Measurements from ENCODE around the gene SAA1. TPM values are rescaled to one million over a fixed set of nuclear protein-coding genes. Genes with fewer than 3 reads are reported as not detected.

The SAA1 gene
- total RNA-seq, 2 experiments from 2014 or later, result not detected

DNA sequence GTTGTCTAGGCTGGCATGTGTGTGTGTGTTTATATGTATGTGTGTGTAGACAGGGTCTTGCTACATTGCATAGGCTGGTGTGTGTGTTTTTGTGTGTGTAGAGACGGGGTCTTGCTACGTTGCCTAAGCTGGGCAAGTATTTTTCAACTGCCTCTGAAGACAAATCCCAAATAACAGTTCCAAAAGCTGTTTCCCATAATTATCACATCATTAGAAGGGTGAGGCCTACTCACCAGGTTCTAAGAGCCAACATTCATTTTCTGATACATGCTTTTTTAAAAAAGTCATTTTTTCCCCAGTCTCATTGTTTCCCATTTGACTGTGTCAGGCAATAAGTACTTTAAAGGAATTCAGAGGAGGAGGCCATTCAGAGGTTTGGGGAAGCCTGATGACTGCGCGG is 22.8 kb downstream of the SAA1 start:
- CTCF ChIA-PET (ENCODE audit: unreplicated experiment), result no interaction called here
- peaks cover 95% of the 10 kb centered on the region for H3K36me3 ChIP-seq (ENCODE audit: insufficient read depth, low read length)
- H3K9me3 ChIP-seq (ENCODE audit: low read length), result no peaks in the 10 kb centered on the region

DNA sequence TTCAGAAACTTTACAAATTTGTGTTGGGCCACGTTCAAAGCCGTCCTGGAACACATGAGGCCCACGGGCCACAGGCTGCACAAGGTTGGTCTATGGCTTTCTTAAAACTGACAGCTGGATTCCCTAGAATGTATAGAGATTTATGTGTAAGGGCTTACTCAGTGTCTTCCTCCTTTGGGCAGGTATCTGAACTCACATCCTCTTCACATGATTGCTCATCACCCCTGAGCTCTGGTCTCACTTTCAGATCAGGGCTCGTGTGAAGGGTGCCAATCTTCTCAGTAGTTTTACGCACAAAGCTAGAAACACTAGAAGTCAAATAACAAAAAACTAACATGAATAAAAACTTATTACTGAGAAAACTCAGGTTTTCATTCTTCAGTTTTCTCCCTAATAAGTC is 28.8 kb downstream of the SAA1 start:
- intact Hi-C loops (cut with micrococcal nuclease; ENCODE audit: unreplicated experiment), result no loop called here
- ChIA-PET CTCF (ENCODE audit: unreplicated experiment) (interaction anchor here (1.1 kb wide), 1 partner anchor 20 kb away, joined by 3 read pairs; no protein-coding TSS in a partner anchor), POLR2A (interaction anchor here (0.7 to 1.2 kb wide), 4 partner anchors 11 to 772 kb away, joined by 3 to 4 read pairs (median 3); no protein-coding TSS in a partner anchor)
- Histone ChIP-seq H3K4me1 (ENCODE audit: insufficient read depth, low read length, poor library complexity, severe bottlenecking) (no peaks in the 10 kb centered on the region), H3K9me3 (ENCODE audit: low read length) (no peaks in the 10 kb centered on the region), H2AFZ (ENCODE audit: low read length) (no peak overlapping the region), H3K79me2 (ENCODE audit: insufficient read depth, low read depth, low read length) (no peaks in the 10 kb centered on the region), H3K4me3 (ENCODE audit: low read depth, low read length, poor library complexity, severe bottlenecking) (no peak overlapping the region), H3K9me2 (ENCODE audit: insufficient read depth, low read length) (no peaks in the 10 kb centered on the region), H3K4me2 (ENCODE audit: low read length) (no peak overlapping the region), H3K27ac (ENCODE audit: low read depth, low read length, poor library complexity, severe bottlenecking) (no peak overlapping the region), H3K36me3 (ENCODE audit: insufficient read depth, low read length) (peaks cover 97% of the 10 kb centered on the region), H4K20me1 (ENCODE audit: insufficient read depth, low read length) (no peaks in the 10 kb centered on the region)
- BruUV-seq (replicated peaks), result no TSS peak
- TF ChIP-seq, protein P1, sequence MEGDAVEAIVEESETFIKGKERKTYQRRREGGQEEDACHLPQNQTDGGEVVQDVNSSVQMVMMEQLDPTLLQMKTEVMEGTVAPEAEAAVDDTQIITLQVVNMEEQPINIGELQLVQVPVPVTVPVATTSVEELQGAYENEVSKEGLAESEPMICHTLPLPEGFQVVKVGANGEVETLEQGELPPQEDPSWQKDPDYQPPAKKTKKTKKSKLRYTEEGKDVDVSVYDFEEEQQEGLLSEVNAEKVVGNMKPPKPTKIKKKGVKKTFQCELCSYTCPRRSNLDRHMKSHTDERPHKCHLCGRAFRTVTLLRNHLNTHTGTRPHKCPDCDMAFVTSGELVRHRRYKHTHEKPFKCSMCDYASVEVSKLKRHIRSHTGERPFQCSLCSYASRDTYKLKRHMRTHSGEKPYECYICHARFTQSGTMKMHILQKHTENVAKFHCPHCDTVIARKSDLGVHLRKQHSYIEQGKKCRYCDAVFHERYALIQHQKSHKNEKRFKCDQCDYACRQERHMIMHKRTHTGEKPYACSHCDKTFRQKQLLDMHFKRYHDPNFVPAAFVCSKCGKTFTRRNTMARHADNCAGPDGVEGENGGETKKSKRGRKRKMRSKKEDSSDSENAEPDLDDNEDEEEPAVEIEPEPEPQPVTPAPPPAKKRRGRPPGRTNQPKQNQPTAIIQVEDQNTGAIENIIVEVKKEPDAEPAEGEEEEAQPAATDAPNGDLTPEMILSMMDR (conservative IDR thresholded peaks at IDR 0.05; ENCODE audit: low read length), result no peak
- no peak for TF ChIP-seq EZH2phosphoT487 (IDR thresholded peaks at IDR 0.05; ENCODE audit: borderline replicate concordance, low read depth, low read length)
- DNase-seq (ENCODE audit: low spot score), result no peak

More for the DNA sequence above, 22.8 kb downstream of the SAA1 start:
- Histone ChIP-seq H3K79me2 (ENCODE audit: insufficient read depth, low read depth, low read length) (no peaks in the 10 kb centered on the region), H3K9me2 (ENCODE audit: insufficient read depth, low read length) (no peaks in the 10 kb centered on the region), H3K4me1 (ENCODE audit: insufficient read depth, low read length, poor library complexity, severe bottlenecking) (no peaks in the 10 kb centered on the region), H2AFZ (ENCODE audit: low read length) (no peak overlapping the region), H3K27ac (ENCODE audit: low read depth, low read length, poor library complexity, severe bottlenecking) (no peak overlapping the region), H3K4me2 (ENCODE audit: low read length) (no peak overlapping the region), H3K4me3 (ENCODE audit: low read depth, low read length, poor library complexity, severe bottlenecking) (no peak overlapping the region), H4K20me1 (ENCODE audit: insufficient read depth, low read length) (no peaks in the 10 kb centered on the region)
- intact Hi-C loops (cut with micrococcal nuclease; ENCODE audit: unreplicated experiment), result loop anchor here (10.0 kb wide), 1 partner anchor 114 kb away; the partner anchor contains the start of gene MRGPRX4
- no TSS peak for BruUV-seq (replicated peaks)
- no peak for DNase-seq (ENCODE audit: low spot score)
- TF ChIP-seq, protein P1 (conservative IDR thresholded peaks at IDR 0.05; ENCODE audit: low read length), result no peak
- no peak for TF ChIP-seq EZH2phosphoT487 (IDR thresholded peaks at IDR 0.05; ENCODE audit: borderline replicate concordance, low read depth, low read length)
- POLR2A ChIA-PET, result interaction anchor here (1.1 to 1.7 kb wide), 3 partner anchors 8 to 23 kb away, joined by 3 to 7 read pairs (median 4); no protein-coding TSS in a partner anchor

DNA sequence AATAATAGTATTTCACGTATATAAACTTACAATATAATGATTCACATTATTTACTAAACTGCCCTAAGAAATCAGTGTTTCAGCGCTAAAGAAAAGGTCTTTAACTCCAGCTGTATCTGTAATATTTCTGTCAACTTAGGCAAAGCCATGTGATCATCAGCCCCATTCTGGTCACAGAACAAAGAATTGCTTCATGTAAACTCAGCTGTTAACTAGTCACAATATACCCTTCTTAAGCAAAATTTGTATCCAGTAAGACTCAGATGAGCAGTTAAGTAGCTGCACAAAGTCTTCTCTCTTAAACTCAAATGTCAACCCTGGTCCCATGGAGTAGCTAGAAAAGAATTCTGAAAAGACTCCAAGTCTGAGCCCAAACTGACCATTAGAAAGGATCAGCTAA is 29.3 kb downstream of the SAA1 start:
- Histone ChIP-seq H3K27ac (ENCODE audit: low read depth, low read length, poor library complexity, severe bottlenecking) (no peak overlapping the region), H2AFZ (ENCODE audit: low read length) (no peak overlapping the region), H3K79me2 (ENCODE audit: insufficient read depth, low read depth, low read length) (no peaks in the 10 kb centered on the region), H3K36me3 (ENCODE audit: insufficient read depth, low read length) (peaks cover 97% of the 10 kb centered on the region), H3K4me1 (ENCODE audit: insufficient read depth, low read length, poor library complexity, severe bottlenecking) (no peaks in the 10 kb centered on the region), H4K20me1 (ENCODE audit: insufficient read depth, low read length) (no peaks in the 10 kb centered on the region), H3K9me3 (ENCODE audit: low read length) (no peaks in the 10 kb centered on the region), H3K4me3 (ENCODE audit: low read depth, low read length, poor library complexity, severe bottlenecking) (no peak overlapping the region), H3K4me2 (ENCODE audit: low read length) (no peak overlapping the region), H3K9me2 (ENCODE audit: insufficient read depth, low read length) (no peaks in the 10 kb centered on the region)
- CTCF ChIA-PET (ENCODE audit: unreplicated experiment), result interaction anchor here (1.1 kb wide), 1 partner anchor 20 kb away, joined by 3 read pairs; no protein-coding TSS in a partner anchor
- no TSS peak for BruUV-seq (replicated peaks)
- no peak for DNase-seq (ENCODE audit: low spot score)
- TF ChIP-seq, protein P1 (conservative IDR thresholded peaks at IDR 0.05; ENCODE audit: low read length), result no peak
- TF ChIP-seq EZH2phosphoT487 (IDR thresholded peaks at IDR 0.05; ENCODE audit: borderline replicate concordance, low read depth, low read length), result no peak
- POLR2A ChIA-PET, result interaction anchor here (0.7 to 1.2 kb wide), 3 partner anchors 10 to 177 kb away, joined by 3 read pairs; no protein-coding TSS in a partner anchor
- intact Hi-C loops (cut with micrococcal nuclease; ENCODE audit: unreplicated experiment), result no loop called here
